ENCODE data around the gene GASK1A. TPM values are rescaled to one million over a fixed set of nuclear protein-coding genes. Genes with fewer than 3 reads are reported as not detected.

The GASK1A gene
- total RNA-seq, 1 donor from 2014 or later = 0.09 TPM

GRCh38 chr3:42960282-42960681 lies 18.8 kb upstream of the GASK1A start:
- Mint-ChIP-seq H3K27ac (ENCODE audit: unreplicated experiment) (no peak overlapping the region), H3K9me3 (ENCODE audit: unreplicated experiment) (no peaks in the 10 kb centered on the region), H3K4me1 (ENCODE audit: low read depth, unreplicated experiment) (no peaks in the 10 kb centered on the region), H3K27me3 (ENCODE audit: low read depth, unreplicated experiment) (peaks cover 5% of the 10 kb centered on the region), H3K36me3 (ENCODE audit: low read depth, unreplicated experiment) (no peaks in the 10 kb centered on the region), H3K4me3 (ENCODE audit: unreplicated experiment) (no peak overlapping the region)
- Histone ChIP-seq H4K20me1 (ENCODE audit: insufficient read depth, low read length) (no peaks in the 10 kb centered on the region), H3K27me3 (ENCODE audit: insufficient read depth, low read length) (no peaks in the 10 kb centered on the region), H3K9me3 (ENCODE audit: insufficient read depth, low read depth, low read length) (no peaks in the 10 kb centered on the region), H3K4me2 (ENCODE audit: low read length) (no peak overlapping the region), H3K4me3 (ENCODE audit: insufficient read depth, low read depth, low read length) (no peak overlapping the region), H3K36me3 (ENCODE audit: insufficient read depth, low read length) (no peaks in the 10 kb centered on the region), H3K79me2 (ENCODE audit: insufficient read depth, low read length) (no peaks in the 10 kb centered on the region), H3K4me1 (ENCODE audit: insufficient read depth, low read length) (no peaks in the 10 kb centered on the region), H3K27ac (ENCODE audit: low read depth, low read length) (no peak overlapping the region), H3K9ac (ENCODE audit: low read length) (no peak overlapping the region), H2AFZ (ENCODE audit: low read depth, low read length) (no peak overlapping the region)
- DNase-seq (ENCODE audit: low read depth) (no peak), FAIRE-seq (no peak)
- no peak for TF ChIP-seq EZH2 (IDR thresholded peaks at IDR 0.05; ENCODE audit: insufficient read depth, low read length)
- TF ChIP-seq, protein P1, sequence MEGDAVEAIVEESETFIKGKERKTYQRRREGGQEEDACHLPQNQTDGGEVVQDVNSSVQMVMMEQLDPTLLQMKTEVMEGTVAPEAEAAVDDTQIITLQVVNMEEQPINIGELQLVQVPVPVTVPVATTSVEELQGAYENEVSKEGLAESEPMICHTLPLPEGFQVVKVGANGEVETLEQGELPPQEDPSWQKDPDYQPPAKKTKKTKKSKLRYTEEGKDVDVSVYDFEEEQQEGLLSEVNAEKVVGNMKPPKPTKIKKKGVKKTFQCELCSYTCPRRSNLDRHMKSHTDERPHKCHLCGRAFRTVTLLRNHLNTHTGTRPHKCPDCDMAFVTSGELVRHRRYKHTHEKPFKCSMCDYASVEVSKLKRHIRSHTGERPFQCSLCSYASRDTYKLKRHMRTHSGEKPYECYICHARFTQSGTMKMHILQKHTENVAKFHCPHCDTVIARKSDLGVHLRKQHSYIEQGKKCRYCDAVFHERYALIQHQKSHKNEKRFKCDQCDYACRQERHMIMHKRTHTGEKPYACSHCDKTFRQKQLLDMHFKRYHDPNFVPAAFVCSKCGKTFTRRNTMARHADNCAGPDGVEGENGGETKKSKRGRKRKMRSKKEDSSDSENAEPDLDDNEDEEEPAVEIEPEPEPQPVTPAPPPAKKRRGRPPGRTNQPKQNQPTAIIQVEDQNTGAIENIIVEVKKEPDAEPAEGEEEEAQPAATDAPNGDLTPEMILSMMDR (IDR thresholded peaks at IDR 0.05; ENCODE audit: insufficient read depth, low read depth, low read length) = no peak

- Histone ChIP-seq H3K9ac (ENCODE audit: low read length) (no peak overlapping the region), H2AFZ (ENCODE audit: low read depth, low read length) (no peak overlapping the region), H3K36me3 (ENCODE audit: insufficient read depth, low read length) (no peaks in the 10 kb centered on the region), H4K20me1 (ENCODE audit: insufficient read depth, low read length) (no peaks in the 10 kb centered on the region), H3K79me2 (ENCODE audit: insufficient read depth, low read length) (no peaks in the 10 kb centered on the region), H3K27me3 (ENCODE audit: insufficient read depth, low read length) (no peaks in the 10 kb centered on the region), H3K4me3 (ENCODE audit: insufficient read depth, low read depth, low read length) (no peak overlapping the region), H3K9me3 (ENCODE audit: insufficient read depth, low read depth, low read length) (no peaks in the 10 kb centered on the region), H3K4me1 (ENCODE audit: insufficient read depth, low read length) (no peaks in the 10 kb centered on the region), H3K27ac (ENCODE audit: low read depth, low read length) (no peak overlapping the region), H3K4me2 (ENCODE audit: low read length) (no peak overlapping the region)
- H3K4me3 Mint-ChIP-seq (ENCODE audit: unreplicated experiment) = no peak overlapping the region
- DNase-seq (ENCODE audit: low read depth) (no peak), FAIRE-seq (no peak)
- no peak for TF ChIP-seq EZH2 (IDR thresholded peaks at IDR 0.05; ENCODE audit: insufficient read depth, low read length)
- TF ChIP-seq, protein P1 (IDR thresholded peaks at IDR 0.05; ENCODE audit: insufficient read depth, low read depth, low read length) = no peak
- H3K9me3 Mint-ChIP-seq (ENCODE audit: unreplicated experiment) = no peaks in the 10 kb centered on the region
- no peak overlapping the region for H3K27ac Mint-ChIP-seq (ENCODE audit: unreplicated experiment)
- H3K36me3 Mint-ChIP-seq (ENCODE audit: low read depth, unreplicated experiment) = no peaks in the 10 kb centered on the region
- H3K27me3 Mint-ChIP-seq (ENCODE audit: low read depth, unreplicated experiment) = peaks cover 3% of the 10 kb centered on the region
- H3K4me1 Mint-ChIP-seq (ENCODE audit: low read depth, unreplicated experiment) = no peaks in the 10 kb centered on the region
These were observed 18.3 kb upstream of the GASK1A start for GRCh38 chr3:42960786-42961185.

GRCh38 chr3:42961633-42962032 lies 17.5 kb upstream of the GASK1A start:
- no peak overlapping the region for H3K4me3 Mint-ChIP-seq (ENCODE audit: unreplicated experiment)
- H3K27me3 ChIP-seq (ENCODE audit: insufficient read depth, low read length) = no peaks in the 10 kb centered on the region
- H3K36me3 Mint-ChIP-seq (ENCODE audit: low read depth, unreplicated experiment) = no peaks in the 10 kb centered on the region
- no peak overlapping the region for H3K4me3 ChIP-seq (ENCODE audit: insufficient read depth, low read depth, low read length)
- H3K27ac Mint-ChIP-seq (ENCODE audit: unreplicated experiment) = no peak overlapping the region
- no peak overlapping the region for H3K27ac ChIP-seq (ENCODE audit: low read depth, low read length)
- H2AFZ ChIP-seq (ENCODE audit: low read depth, low read length) = no peak overlapping the region
- H3K27me3 Mint-ChIP-seq (ENCODE audit: low read depth, unreplicated experiment) = peaks cover 3% of the 10 kb centered on the region
- no peaks in the 10 kb centered on the region for H3K9me3 Mint-ChIP-seq (ENCODE audit: unreplicated experiment)
- H3K9me3 ChIP-seq (ENCODE audit: insufficient read depth, low read depth, low read length) = no peaks in the 10 kb centered on the region
- no peaks in the 10 kb centered on the region for H3K4me1 ChIP-seq (ENCODE audit: insufficient read depth, low read length)
- DNase-seq (ENCODE audit: low read depth) (peak; percentile 16), FAIRE-seq (peak; percentile 58)
- no peaks in the 10 kb centered on the region for H3K4me1 Mint-ChIP-seq (ENCODE audit: low read depth, unreplicated experiment)
- H3K36me3 ChIP-seq (ENCODE audit: insufficient read depth, low read length) = no peaks in the 10 kb centered on the region
- H3K4me2 ChIP-seq (ENCODE audit: low read length) = no peak overlapping the region
- H3K9ac ChIP-seq (ENCODE audit: low read length) = no peak overlapping the region
- no peaks in the 10 kb centered on the region for H4K20me1 ChIP-seq (ENCODE audit: insufficient read depth, low read length)
- no peak for TF ChIP-seq EZH2 (IDR thresholded peaks at IDR 0.05; ENCODE audit: insufficient read depth, low read length)
- TF ChIP-seq, protein P1 (IDR thresholded peaks at IDR 0.05; ENCODE audit: insufficient read depth, low read depth, low read length) = peak; percentile 66
- no peaks in the 10 kb centered on the region for H3K79me2 ChIP-seq (ENCODE audit: insufficient read depth, low read length)

Data from astrocyte (in vitro differentiated cells and primary cell).